Fibroblast of villous mesenchyme (primary cell): ENCODE results near the gene TBC1D5. TPM values are rescaled to one million over a fixed set of nuclear protein-coding genes. Genes with fewer than 3 reads are reported as not detected.
A peak's percentile ranks its signal among the peaks of the same experiment; 100 is the strongest.
"Not testable (repeated sequence)": the region's sequence is repeated elsewhere in the genome, so short reads cannot be mapped to it uniquely, and the experiment has no call there.

Experiments used
- DNase-seq: peaks from one replicate; pipeline ENCODE4 v3.0.0-alpha.2; 2010; ENCODE audit warnings: low read depth
- H3K4me3 ChIP-seq: 2 replicates; pipeline ENCODE4 v1.5.1; 2011; ENCODE audit warnings: low read depth, mild to moderate bottlenecking, low read length
- CTCF ChIP-seq: IDR thresholded peaks from 2 replicates; pipeline ENCODE4 v1.5.1; 2012; ENCODE audit warnings: low read depth, mild to moderate bottlenecking, low read length; ENCODE audit not compliant: insufficient read depth
- total RNA-seq: library from RNA; depleted of rRNA; stranded (reverse); fragments of >200 nt; gene quantifications from 2 replicates; pipeline ENCODE4 v1.2.3, GENCODE V29; 2012

TBC1D5 gene, protein sequence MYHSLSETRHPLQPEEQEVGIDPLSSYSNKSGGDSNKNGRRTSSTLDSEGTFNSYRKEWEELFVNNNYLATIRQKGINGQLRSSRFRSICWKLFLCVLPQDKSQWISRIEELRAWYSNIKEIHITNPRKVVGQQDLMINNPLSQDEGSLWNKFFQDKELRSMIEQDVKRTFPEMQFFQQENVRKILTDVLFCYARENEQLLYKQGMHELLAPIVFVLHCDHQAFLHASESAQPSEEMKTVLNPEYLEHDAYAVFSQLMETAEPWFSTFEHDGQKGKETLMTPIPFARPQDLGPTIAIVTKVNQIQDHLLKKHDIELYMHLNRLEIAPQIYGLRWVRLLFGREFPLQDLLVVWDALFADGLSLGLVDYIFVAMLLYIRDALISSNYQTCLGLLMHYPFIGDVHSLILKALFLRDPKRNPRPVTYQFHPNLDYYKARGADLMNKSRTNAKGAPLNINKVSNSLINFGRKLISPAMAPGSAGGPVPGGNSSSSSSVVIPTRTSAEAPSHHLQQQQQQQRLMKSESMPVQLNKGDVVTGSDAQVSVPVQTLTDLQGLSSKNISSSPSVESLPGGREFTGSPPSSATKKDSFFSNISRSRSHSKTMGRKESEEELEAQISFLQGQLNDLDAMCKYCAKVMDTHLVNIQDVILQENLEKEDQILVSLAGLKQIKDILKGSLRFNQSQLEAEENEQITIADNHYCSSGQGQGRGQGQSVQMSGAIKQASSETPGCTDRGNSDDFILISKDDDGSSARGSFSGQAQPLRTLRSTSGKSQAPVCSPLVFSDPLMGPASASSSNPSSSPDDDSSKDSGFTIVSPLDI
- 92.1 and 107 TPM in 2 replicates for total RNA-seq

DNA sequence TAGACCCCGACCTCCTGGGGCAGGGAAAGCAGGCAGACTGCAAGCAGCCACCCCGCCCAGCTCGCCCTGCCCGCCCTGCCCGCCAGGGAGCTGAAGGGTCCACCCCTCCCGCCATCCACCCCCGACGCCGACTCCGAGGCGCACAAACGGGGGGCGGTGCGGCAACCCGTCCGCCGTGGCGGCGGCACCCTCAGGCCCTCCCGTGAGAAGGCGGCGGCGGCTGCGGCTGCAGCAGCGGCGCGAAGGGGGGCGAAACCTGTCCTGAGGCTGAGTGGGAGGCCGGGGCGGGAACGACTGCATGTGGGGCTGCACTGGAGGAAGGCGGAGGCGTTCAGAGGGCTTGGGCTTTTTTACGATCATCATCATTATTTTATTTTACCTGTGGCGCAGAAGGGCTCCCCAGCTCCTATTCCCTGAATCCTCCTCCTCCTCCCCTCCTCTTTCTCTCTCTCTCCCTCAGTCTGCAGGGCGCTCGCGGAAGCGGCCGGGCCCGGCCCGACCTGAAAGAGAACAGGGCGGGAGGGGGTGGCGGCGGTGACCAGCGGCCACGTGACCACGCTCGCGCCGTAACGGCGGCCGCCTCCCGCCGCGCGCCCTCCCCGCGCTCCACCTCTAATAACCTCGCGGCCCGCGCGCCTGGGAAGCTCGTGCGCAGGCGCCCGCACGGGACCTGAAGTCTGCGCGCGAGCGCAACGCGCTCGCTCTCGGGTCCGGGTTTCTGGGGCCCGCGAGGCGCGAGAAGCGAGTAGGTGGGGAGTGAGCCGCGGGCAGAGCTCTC is at the start of gene TBC1D5:
Gene TBC1D5 (minus strand): TSS at position 530 of the 778 bp plus-strand sequence. CDS start 234,061 bp downstream, outside the sequence.
- peak; percentile 98 for DNase-seq

GRCh38 chr3:17783426-17783825 is 41.0 kb upstream of the TBC1D5 start:
- no peak for TF ChIP-seq CTCF
- no peak overlapping the region for H3K4me3 ChIP-seq
- DNase-seq, result no peak

More for the DNA sequence above, at the start of gene TBC1D5:
- no peak for TF ChIP-seq CTCF
- H3K4me3 ChIP-seq, result peak within 1 kb of the TSS; percentile 72

DNA sequence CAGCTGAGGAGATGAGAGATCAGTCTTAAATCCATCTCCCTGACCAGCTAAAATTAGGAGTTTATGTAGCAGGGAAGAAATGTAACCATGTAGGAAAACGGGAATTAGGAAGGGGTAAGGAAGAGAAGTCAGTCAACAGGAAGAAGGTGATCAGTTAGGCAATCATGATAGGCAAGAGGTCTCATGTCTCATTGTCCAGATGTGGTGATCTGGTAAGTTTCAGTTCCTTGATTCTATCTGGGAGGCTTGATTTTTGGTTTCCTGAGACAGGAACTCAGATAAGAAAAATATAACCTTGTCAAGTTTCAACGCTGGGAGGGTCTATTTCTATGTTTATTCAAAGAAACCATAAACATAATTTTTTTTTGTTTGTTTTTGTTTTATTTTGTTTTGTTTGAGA is 40.3 kb upstream of the TBC1D5 start:
- no peak for TF ChIP-seq CTCF
- DNase-seq, result no peak
- no peak overlapping the region for H3K4me3 ChIP-seq

- not testable (repeated sequence) for H3K4me3 ChIP-seq, DNase-seq
Measured at GRCh38 chr3:17780369-17780768, 37.9 kb upstream of the TBC1D5 start.

DNA sequence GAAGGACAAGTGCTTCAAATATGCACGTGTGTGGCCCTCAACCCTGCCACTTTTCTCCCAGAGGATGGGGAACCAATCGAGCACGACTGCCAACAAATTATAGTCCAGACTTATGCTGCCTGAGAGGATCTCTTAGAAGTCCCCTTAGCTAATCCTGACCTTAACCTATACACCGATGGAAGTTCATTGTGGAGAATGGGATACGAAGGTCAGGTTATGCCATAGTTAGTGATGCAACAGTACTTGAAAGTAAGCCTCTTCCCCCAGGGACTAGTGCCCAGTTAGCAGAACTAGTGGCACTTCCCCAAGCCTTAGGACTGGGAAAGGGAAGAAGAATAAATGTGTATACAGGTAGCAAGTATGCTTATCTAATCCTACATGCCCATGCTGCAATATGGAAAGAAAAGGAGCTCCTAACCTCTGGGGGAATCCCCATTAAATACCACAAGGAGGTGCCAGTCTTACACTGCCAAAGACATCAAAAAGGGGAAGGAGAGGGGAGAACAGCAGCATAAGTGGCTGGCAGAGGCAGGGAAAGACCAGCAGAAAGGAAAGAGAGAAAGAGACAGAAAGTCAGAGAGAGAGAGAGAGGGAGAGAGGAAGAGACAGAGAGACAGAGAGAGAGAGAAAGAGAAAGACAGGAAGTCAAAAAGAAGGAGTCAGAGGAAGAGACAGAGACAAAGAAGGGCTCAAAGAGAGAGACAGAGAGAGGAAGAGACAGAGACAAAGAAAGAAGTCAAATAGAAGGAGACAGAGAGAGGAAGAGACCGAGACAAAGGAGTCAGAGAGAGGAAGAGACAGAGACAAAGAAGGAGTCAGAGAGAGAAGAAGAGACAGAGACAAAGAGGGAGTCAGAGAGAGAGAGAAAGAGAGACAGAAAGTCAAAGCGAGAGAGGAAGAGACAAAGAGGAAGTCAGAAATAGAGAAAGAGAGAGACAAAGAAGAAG is 37.1 kb upstream of the TBC1D5 start:
- H3K4me3 ChIP-seq, DNase-seq: not testable (repeated sequence)

- H3K4me3 ChIP-seq, DNase-seq: not testable (repeated sequence)
Measured at GRCh38 chr3:17777326-17777725, 34.9 kb upstream of the TBC1D5 start.

DNA sequence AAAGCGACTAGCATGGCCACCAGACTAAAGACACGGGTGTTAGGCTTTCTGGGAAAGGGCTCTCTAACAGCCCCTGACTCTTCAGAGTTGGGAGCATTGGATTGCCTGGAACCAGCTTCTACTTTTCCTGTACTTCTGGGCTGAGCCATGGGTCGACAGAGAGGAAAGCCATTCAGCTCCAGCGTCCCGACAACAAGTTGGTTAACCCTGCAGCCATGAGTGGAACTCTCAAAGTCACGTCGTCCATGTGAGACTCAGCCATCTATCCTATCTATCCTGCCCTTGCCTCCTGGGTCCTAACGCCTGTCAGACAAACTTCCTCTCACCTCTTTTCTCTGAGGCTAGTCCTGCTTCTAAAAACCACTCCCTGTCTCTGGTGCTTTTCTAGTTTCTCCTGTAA is 32.6 kb upstream of the TBC1D5 start:
- H3K4me3 ChIP-seq, result no peak overlapping the region
- DNase-seq, result no peak
- no peak for TF ChIP-seq CTCF

DNA sequence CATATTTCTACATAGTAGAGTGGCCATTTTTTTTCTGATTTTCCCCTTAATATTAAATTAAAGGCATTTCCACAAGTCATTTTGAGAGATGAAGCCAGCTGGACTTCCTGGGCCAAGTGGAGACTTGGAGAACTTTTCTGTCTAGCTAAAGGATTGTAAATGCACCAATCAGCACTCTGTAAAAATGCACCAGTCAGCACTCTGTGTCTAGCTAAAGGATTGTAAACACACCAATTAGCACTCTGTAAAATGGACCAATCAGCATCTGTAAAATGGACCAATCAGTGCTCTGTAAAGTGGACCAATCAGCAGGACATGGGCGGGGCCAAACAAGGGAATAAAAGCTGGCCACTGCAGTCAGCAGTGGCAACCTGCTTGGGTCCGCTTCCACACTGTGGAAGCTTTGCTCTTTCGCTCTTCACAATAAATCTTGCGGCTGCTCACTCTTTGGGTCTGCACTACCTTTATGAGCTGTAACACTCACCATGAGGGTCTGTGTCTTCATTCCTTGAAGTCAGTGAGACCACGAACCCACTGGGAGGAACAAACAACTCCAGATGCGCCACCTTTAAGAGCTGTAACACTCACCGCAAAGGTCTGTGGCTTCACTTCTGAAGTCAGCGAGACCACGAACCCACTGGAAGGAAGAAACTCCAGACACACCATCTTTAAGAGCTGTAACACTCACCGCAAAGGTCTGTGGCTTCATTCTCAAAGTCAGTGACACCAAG is 31.9 kb upstream of the TBC1D5 start:
- DNase-seq, H3K4me3 ChIP-seq: not testable (repeated sequence)
